ENCODE measurements around the gene INSL3.
"Not testable (repeated sequence)": the region's sequence is repeated elsewhere in the genome, so short reads cannot be mapped to it uniquely, and the experiment has no call there.

Gene INSL3

GRCh38 chr19:17790059-17790780 lies 31.1 kb downstream of the INSL3 start:
- no peak for DNase-seq (ENCODE audit: low read depth in 2 of 2, low spot score in 1 of 2)

GRCh38 chr19:17788632-17789031 lies 32.7 kb downstream of the INSL3 start:
- DNase-seq (ENCODE audit: low read depth in 2 of 2, low spot score in 1 of 2), result no peak

- DNase-seq (ENCODE audit: low read depth in 2 of 2, low spot score in 1 of 2), result no peak
These were observed 33.9 kb downstream of the INSL3 start for GRCh38 chr19:17787274-17787913.

- peak; percentile 42 to 50 for DNase-seq (ENCODE audit: low read depth in 2 of 2, low spot score in 1 of 2)
These were observed 36.9 kb downstream of the INSL3 start for GRCh38 chr19:17784201-17785008.

- DNase-seq (ENCODE audit: low read depth in 2 of 2, low spot score in 1 of 2), result not testable (repeated sequence)
These were observed 37.6 kb downstream of the INSL3 start for GRCh38 chr19:17783721-17784120.

- no peak for DNase-seq (ENCODE audit: low read depth in 2 of 2, low spot score in 1 of 2)
These were observed 40.5 kb downstream of the INSL3 start for GRCh38 chr19:17780781-17781180.

- no peak for DNase-seq (ENCODE audit: low read depth in 2 of 2, low spot score in 1 of 2)
These were observed 42.1 kb downstream of the INSL3 start for GRCh38 chr19:17778968-17779929.

GRCh38 chr19:17778251-17778967 lies 42.9 kb downstream of the INSL3 start:
- no peak for DNase-seq (ENCODE audit: low read depth in 2 of 2, low spot score in 1 of 2)

GRCh38 chr19:17777840-17778239 lies 43.5 kb downstream of the INSL3 start:
- DNase-seq (ENCODE audit: low read depth in 2 of 2, low spot score in 1 of 2), result not testable (repeated sequence)

- no peak for DNase-seq (ENCODE audit: low read depth in 2 of 2, low spot score in 1 of 2)
These were observed 45.1 kb downstream of the INSL3 start for GRCh38 chr19:17775991-17776803.

- DNase-seq (ENCODE audit: low read depth in 2 of 2, low spot score in 1 of 2), result no peak
These were observed 45.9 kb downstream of the INSL3 start for GRCh38 chr19:17775245-17775927.

- DNase-seq (ENCODE audit: low read depth in 2 of 2, low spot score in 1 of 2), result no peak
These were observed 49.1 kb downstream of the INSL3 start for GRCh38 chr19:17772172-17772571.

- DNase-seq (ENCODE audit: low read depth in 2 of 2, low spot score in 1 of 2), result no peak
These were observed 50.7 kb downstream of the INSL3 start for GRCh38 chr19:17770613-17771012.

- no peak for DNase-seq (ENCODE audit: low read depth in 2 of 2, low spot score in 1 of 2)
These were observed 53.8 kb downstream of the INSL3 start for GRCh38 chr19:17767559-17767958.

- DNase-seq (ENCODE audit: low read depth in 2 of 2, low spot score in 1 of 2), result no peak
These were observed 54.7 kb downstream of the INSL3 start for GRCh38 chr19:17766543-17767131.
